HG02763 (cell line): ENCODE results near the gene FMN1.

Source experiments
- ATAC-seq: cut with Tn5 transposase; IDR thresholded peaks from one replicate; pipeline ENCODE4 v1.9.1; 2021; ENCODE audit warnings: mild to moderate bottlenecking, moderate library complexity; ENCODE audit not compliant: unreplicated experiment

The FMN1 gene

GRCh38 chr15:33125894-33126537, 68.5 kb downstream of the FMN1 start:
- no peak for ATAC-seq

GRCh38 chr15:33124811-33125210, 69.7 kb downstream of the FMN1 start:
- no peak for ATAC-seq

- ATAC-seq: no peak
These were observed 70.2 kb downstream of the FMN1 start for GRCh38 chr15:33124279-33124678.

- ATAC-seq: no peak
These were observed 74.6 kb downstream of the FMN1 start for GRCh38 chr15:33119865-33120264.

- ATAC-seq: no peak
These were observed 75.2 kb downstream of the FMN1 start for GRCh38 chr15:33119273-33119672.

- no peak for ATAC-seq
These were observed 78.3 kb downstream of the FMN1 start for GRCh38 chr15:33116198-33116597.

GRCh38 chr15:33115191-33115861, 79.2 kb downstream of the FMN1 start:
- no peak for ATAC-seq

- no peak for ATAC-seq
These were observed 80.2 kb downstream of the FMN1 start for GRCh38 chr15:33114374-33114717.

- ATAC-seq: no peak
These were observed 80.7 kb downstream of the FMN1 start for GRCh38 chr15:33113666-33114373.

GRCh38 chr15:33112541-33113105, 81.9 kb downstream of the FMN1 start:
- ATAC-seq: no peak

GRCh38 chr15:33111041-33111451, 83.5 kb downstream of the FMN1 start:
- ATAC-seq: no peak

- ATAC-seq: no peak
These were observed 85.2 kb downstream of the FMN1 start for GRCh38 chr15:33109345-33109744.

GRCh38 chr15:33108518-33108917, 86.0 kb downstream of the FMN1 start:
- no peak for ATAC-seq

GRCh38 chr15:33107950-33108349, 86.6 kb downstream of the FMN1 start:
- ATAC-seq: no peak

- no peak for ATAC-seq
These were observed 90.3 kb downstream of the FMN1 start for GRCh38 chr15:33104212-33104611.

GRCh38 chr15:33101036-33101435, 93.5 kb downstream of the FMN1 start:
- ATAC-seq: no peak

- ATAC-seq: no peak
These were observed 94.2 kb downstream of the FMN1 start for GRCh38 chr15:33100314-33100713.

GRCh38 chr15:33099739-33100138, 94.8 kb downstream of the FMN1 start:
- ATAC-seq: no peak

GRCh38 chr15:33099213-33099612, 95.3 kb downstream of the FMN1 start:
- ATAC-seq: no peak

GRCh38 chr15:33098094-33099058, 96.1 kb downstream of the FMN1 start:
- no peak for ATAC-seq

- no peak for ATAC-seq
These were observed 98.4 kb downstream of the FMN1 start for GRCh38 chr15:33096134-33096533.
